H1 (cell line): ENCODE measurements around the gene BICD1. TPM values are rescaled to one million over a fixed set of nuclear protein-coding genes. Genes with fewer than 3 reads are reported as not detected.

Experiments
- CTCF ChIA-PET: fragments of 300-600 bp; sonication (Branson Sonifier 250); formaldehyde crosslinking; loops from one replicate; lab custom pipeline; 2021; ENCODE audit not compliant: partially characterized antibody; lab: Charles Lee
- POLR2A ChIA-PET: fragments of 300-600 bp; sonication (Branson Sonifier 250); formaldehyde crosslinking; loops from one replicate; lab custom pipeline; 2021; ENCODE audit warnings: inconsistent platforms; ENCODE audit not compliant: partially characterized antibody; lab: Charles Lee
- DNase-seq, 2 experiments: peaks; one replicate each; pipeline versions ENCODE4 v3.0.0 to v3.0.0-alpha.2; 2010 to 2022; ENCODE audit warnings: low spot score in 2 of 2, low read depth in 1 of 2, mixed read lengths in 1 of 2
- FAIRE-seq: peaks from 2 replicates; lab custom pipeline; 2011; peaks lifted over from hg19 to GRCh38; lab: Jason Lieb, UNC
- H2AFZ ChIP-seq: 2 replicates; pipeline ENCODE4 v1.8.1; 2012; ENCODE audit warnings: low read length, inconsistent platforms
- H2AK5ac ChIP-seq: 2 replicates; pipeline ENCODE4 v1.6.1; 2013; ENCODE audit warnings: low read depth, low read length
- H2BK120ac ChIP-seq: replicated peaks from 2 replicates; pipeline ENCODE3; 2013; ENCODE audit warnings: low read depth, low read length, inconsistent platforms
- H2BK12ac ChIP-seq: 2 replicates; pipeline ENCODE4 v1.6.1; 2013; ENCODE audit warnings: low read depth, low read length
- H2BK15ac ChIP-seq: 2 replicates; pipeline ENCODE4 v1.6.1; 2013; ENCODE audit warnings: low read length
- H2BK20ac ChIP-seq: 2 replicates; pipeline ENCODE4 v1.6.1; 2013; ENCODE audit warnings: low read length
- H2BK5ac ChIP-seq: 2 replicates; pipeline ENCODE4 v1.6.1; 2013; ENCODE audit warnings: low read depth, low read length
- H3K14ac ChIP-seq: 2 replicates; pipeline ENCODE4 v1.6.1; 2013; ENCODE audit warnings: inconsistent platforms; ENCODE audit not compliant: insufficient read length
- H3K18ac ChIP-seq: 2 replicates; pipeline ENCODE4 v1.6.1; 2013; ENCODE audit warnings: low read length; ENCODE audit errors: extremely low read depth
- H3K23ac ChIP-seq: 2 replicates; pipeline ENCODE4 v1.6.1; 2013; ENCODE audit warnings: inconsistent platforms; ENCODE audit not compliant: insufficient read length
- H3K23me2 ChIP-seq: 2 replicates; pipeline ENCODE4 v1.6.1; 2013; ENCODE audit warnings: low read depth, low read length
- H3K27ac ChIP-seq: 2 replicates; pipeline ENCODE4 v1.6.1; 2011; ENCODE audit warnings: low read depth, low read length, inconsistent platforms
- H3K27me3 ChIP-seq, 4 experiments: replicated peaks in 1 of 4; 1 replicate in 1 of 4; 2 replicates in 3 of 4; pipeline versions ENCODE4 v1.6.1 to v1.8.1; 2011 to 2013; ENCODE audit warnings: low read length in 3 of 4, mild to moderate bottlenecking in 3 of 4, inconsistent platforms in 2 of 4, mixed read lengths in 2 of 4, moderate library complexity in 1 of 4; ENCODE audit not compliant: control insufficient read depth in 3 of 4, insufficient read depth in 3 of 4; ENCODE audit errors: extremely low read depth in 1 of 4
- H3K36me3 ChIP-seq, 4 experiments: 2 replicates each; pipeline versions ENCODE4 v1.6.1 to v1.8.1; 2011 to 2013; ENCODE audit warnings: mild to moderate bottlenecking in 4 of 4, low read length in 3 of 4, moderate library complexity in 2 of 4, control low read depth in 1 of 4, inconsistent platforms in 1 of 4; ENCODE audit not compliant: insufficient read depth in 4 of 4, control insufficient read depth in 2 of 4
- H3K4ac ChIP-seq: replicated peaks from 2 replicates; pipeline ENCODE3; 2013; ENCODE audit warnings: low read length, low read depth, mixed read lengths, inconsistent platforms; ENCODE audit not compliant: insufficient read length
- H3K4me1 ChIP-seq, 4 experiments: replicated peaks in 1 of 4; 1 replicate in 1 of 4; 2 replicates in 3 of 4; pipeline versions ENCODE4 v1.6.1 to v1.8.1; 2011 to 2013; ENCODE audit warnings: low read length in 3 of 4, inconsistent platforms in 2 of 4, mixed read lengths in 1 of 4; ENCODE audit not compliant: insufficient read depth in 4 of 4, control insufficient read depth in 3 of 4
- H3K4me2 ChIP-seq, 2 experiments: 2 replicates each; pipeline versions ENCODE4 v1.6.1 to v1.8.1; 2011 to 2013; ENCODE audit warnings: low read depth in 2 of 2, low read length in 2 of 2, control low read depth in 1 of 2, inconsistent platforms in 1 of 2, mild to moderate bottlenecking in 1 of 2; ENCODE audit not compliant: insufficient read depth in 1 of 2
- H3K4me3 ChIP-seq, 4 experiments: fragments of 200-600, 300-600 bp in 1 of 4; sonication (generic), shearing (Covaris generic), sonication (Bioruptor Twin) in 1 of 4; 2 replicates each; pipeline versions ENCODE4 v1.5.1 to v1.8.1; 2011 to 2016; ENCODE audit warnings: low read length in 4 of 4, low read depth in 3 of 4, control low read depth in 2 of 4, inconsistent platforms in 2 of 4, mild to moderate bottlenecking in 2 of 4, mixed read lengths in 1 of 4, moderate library complexity in 1 of 4; ENCODE audit not compliant: insufficient read depth in 2 of 4; ENCODE audit errors: extremely low read depth in 1 of 4
- H3K56ac ChIP-seq: replicated peaks from 2 replicates; pipeline ENCODE3; 2013; ENCODE audit warnings: low read depth, mild to moderate bottlenecking, mixed read lengths, low read length, inconsistent platforms; ENCODE audit not compliant: insufficient read length
- H3K79me1 ChIP-seq: 2 replicates; pipeline ENCODE4 v1.6.1; 2013; ENCODE audit warnings: low read depth, low read length, control low read depth
- H3K79me2 ChIP-seq, 2 experiments: 2 replicates each; pipeline versions ENCODE4 v1.6.1 to v1.8.1; 2012 to 2013; ENCODE audit warnings: low read length in 2 of 2, mild to moderate bottlenecking in 2 of 2, inconsistent platforms in 1 of 2; ENCODE audit not compliant: insufficient read depth in 2 of 2, control insufficient read depth in 1 of 2
- H3K9ac ChIP-seq, 4 experiments: replicated peaks in 1 of 4; 1 replicate in 1 of 4; 2 replicates in 3 of 4; pipeline versions ENCODE4 v1.6.1 to v1.8.1; 2011 to 2013; ENCODE audit warnings: low read depth in 3 of 4, low read length in 3 of 4, control low read depth in 2 of 4, mild to moderate bottlenecking in 2 of 4, moderate library complexity in 2 of 4, inconsistent platforms in 1 of 4; ENCODE audit errors: extremely low read depth in 1 of 4
- H3K9me3 ChIP-seq, 2 experiments: 2 replicates each; pipeline versions ENCODE4 v1.6.1 to v1.8.1; 2012 to 2013; ENCODE audit warnings: mild to moderate bottlenecking in 2 of 2, moderate library complexity in 2 of 2, control low read depth in 1 of 2, inconsistent platforms in 1 of 2, low read depth in 1 of 2, low read length in 1 of 2, mixed read lengths in 1 of 2; ENCODE audit not compliant: insufficient read depth in 2 of 2
- H4K20me1 ChIP-seq, 2 experiments: replicated peaks in 1 of 2; 2 replicates each; pipeline versions ENCODE3 to v1.8.1; 2011 to 2013; ENCODE audit warnings: inconsistent platforms in 2 of 2, low read length in 2 of 2, mild to moderate bottlenecking in 1 of 2; ENCODE audit not compliant: insufficient read depth in 2 of 2, control insufficient read depth in 1 of 2
- H4K5ac ChIP-seq: 2 replicates; pipeline ENCODE4 v1.6.1; 2013; ENCODE audit warnings: low read length, low read depth, mixed read lengths, inconsistent platforms; ENCODE audit not compliant: insufficient read length
- H4K8ac ChIP-seq: 2 replicates; pipeline ENCODE4 v1.8.0; 2013; ENCODE audit warnings: mild to moderate bottlenecking, moderate library complexity, low read length, inconsistent platforms; ENCODE audit not compliant: insufficient read depth; ENCODE audit errors: extremely low read depth
- H4K91ac ChIP-seq: replicated peaks from 2 replicates; pipeline ENCODE3; 2013; ENCODE audit warnings: low read length, mixed read lengths, inconsistent platforms; ENCODE audit not compliant: insufficient read length
- FOSL1 ChIP-seq: IDR thresholded peaks from 2 replicates; pipeline ENCODE4 v1.6.1; 2011; ENCODE audit warnings: mild to moderate bottlenecking, low read depth, low read length, moderate library complexity; ENCODE audit not compliant: insufficient read depth
- NRF1 ChIP-seq: IDR thresholded peaks from 2 replicates; pipeline ENCODE4 v1.6.1; 2011; ENCODE audit warnings: mild to moderate bottlenecking, low read depth, low read length, improper control_type of control experiment
- POLR2A ChIP-seq, 2 experiments: IDR thresholded peaks; 1 replicate in 1 of 2; 2 replicates in 1 of 2; pipeline ENCODE4 v1.6.1; 2011; ENCODE audit warnings: low read depth in 2 of 2, low read length in 2 of 2, mild to moderate bottlenecking in 2 of 2; ENCODE audit errors: control extremely low read depth in 1 of 2
- POLR2AphosphoS5 ChIP-seq: IDR thresholded peaks from 2 replicates; pipeline ENCODE4 v1.6.1; 2011; ENCODE audit warnings: low read depth, low read length
- TEAD4 ChIP-seq: IDR thresholded peaks from 2 replicates; pipeline ENCODE4 v1.6.1; 2012; ENCODE audit warnings: low read depth, low read length, inconsistent platforms, mixed read lengths
- ZNF274 ChIP-seq: IDR thresholded peaks from 2 replicates; pipeline ENCODE4 v1.7.0; 2012; ENCODE audit warnings: low read length, borderline replicate concordance; ENCODE audit errors: extremely low read depth
- WGBS, 2 experiments: shearing (Covaris generic) in 1 of 2; methylation state at CpG; one replicate each; pipeline versions ENCODE4 v1.1.6 to v1.1.7; 2013 to 2015; ENCODE audit warnings: low lambda C conversion rate in 2 of 2, mixed read lengths in 2 of 2, inconsistent platforms in 1 of 2, low coverage in 1 of 2, missing lambda C conversion rate in 1 of 2; ENCODE audit not compliant: insufficient replicate concordance in 2 of 2, insufficient coverage in 1 of 2, insufficient read length in 1 of 2; ENCODE audit errors: extremely low coverage in 1 of 2, missing lambda C conversion rate in 1 of 2; 5-methylcytosine and 5-hydroxymethylcytosine counted together
- polyA plus RNA-seq, 7 experiments: library from polyadenylated mRNA; depleted of rRNA in 3 of 7; stranded (reverse) in 5 of 7; unstranded in 2 of 7; fragments of >200 nt in 5 of 7; fragments of 200-250 nt in 2 of 7; gene quantifications; 1 replicate in 5 of 7; 2 replicates in 1 of 7; 4 replicates in 1 of 7; pipeline versions ENCODE4 v1.2.1 to v1.2.3, GENCODE V29; 2011 to 2013; ENCODE audit warnings: missing spikeins in 2 of 7, mixed read lengths in 2 of 7
- total RNA-seq: library from RNA; stranded (reverse); fragmentation: NEBNext Ultra II Directional; extraction: Animal tissue kit (Norgen Biotek cat#: 25700); gene quantifications from 2 replicates; pipeline ENCODE4 v1.2.1, GENCODE V29; 2021
- TF ChIP-seq, protein P1 (sequence below), 3 experiments: IDR thresholded peaks; 1 replicate in 2 of 3; 2 replicates in 1 of 3; pipeline versions ENCODE4 v1.5.1 to v1.6.1; 2011; ENCODE audit warnings: low read length in 3 of 3, mild to moderate bottlenecking in 3 of 3, inconsistent platforms in 2 of 3, low read depth in 1 of 3, moderate library complexity in 1 of 3; ENCODE audit not compliant: insufficient read depth in 1 of 3; ENCODE audit errors: control extremely low read depth in 1 of 3
- TF ChIP-seq, protein P2 (sequence below): IDR thresholded peaks from 2 replicates; pipeline ENCODE4 v1.6.1; 2011; ENCODE audit warnings: low read depth, mild to moderate bottlenecking, low read length; ENCODE audit not compliant: insufficient read depth

The BICD1 gene
- total and polyA plus RNA-seq, 2 of the 8 experiments (the other 6 are each of a cell fraction or from before 2014, with no cell fraction given): 34.1 to 58.4 TPM

DNA sequence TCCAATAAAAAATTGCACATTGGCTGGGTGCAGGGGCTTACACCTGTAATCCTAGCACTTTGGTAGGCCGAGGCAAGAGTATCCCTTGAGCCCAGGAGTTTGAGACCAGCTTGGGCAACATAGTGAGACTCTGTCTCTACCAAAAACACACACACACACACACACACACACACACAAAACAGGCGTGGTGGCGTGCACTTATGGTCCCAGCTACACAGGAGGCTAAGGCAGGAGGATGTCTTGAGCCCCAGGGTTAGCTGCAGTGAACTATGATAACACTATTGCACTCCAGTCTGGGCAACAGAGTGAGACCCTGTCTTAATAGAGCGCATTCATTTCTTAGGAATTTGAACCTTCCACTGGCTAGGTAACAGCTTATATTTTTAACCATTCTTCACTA, 42.9 kb upstream of the BICD1 start:
- H3K79me2 ChIP-seq: no peaks in the 10 kb centered on the region
- no peak for DNase-seq
- no peak overlapping the region for H2BK120ac ChIP-seq
- TF ChIP-seq POLR2AphosphoS5: no peak
- no peak for TF ChIP-seq FOSL1
- no peak for TF ChIP-seq TEAD4
- TF ChIP-seq, protein P1, sequence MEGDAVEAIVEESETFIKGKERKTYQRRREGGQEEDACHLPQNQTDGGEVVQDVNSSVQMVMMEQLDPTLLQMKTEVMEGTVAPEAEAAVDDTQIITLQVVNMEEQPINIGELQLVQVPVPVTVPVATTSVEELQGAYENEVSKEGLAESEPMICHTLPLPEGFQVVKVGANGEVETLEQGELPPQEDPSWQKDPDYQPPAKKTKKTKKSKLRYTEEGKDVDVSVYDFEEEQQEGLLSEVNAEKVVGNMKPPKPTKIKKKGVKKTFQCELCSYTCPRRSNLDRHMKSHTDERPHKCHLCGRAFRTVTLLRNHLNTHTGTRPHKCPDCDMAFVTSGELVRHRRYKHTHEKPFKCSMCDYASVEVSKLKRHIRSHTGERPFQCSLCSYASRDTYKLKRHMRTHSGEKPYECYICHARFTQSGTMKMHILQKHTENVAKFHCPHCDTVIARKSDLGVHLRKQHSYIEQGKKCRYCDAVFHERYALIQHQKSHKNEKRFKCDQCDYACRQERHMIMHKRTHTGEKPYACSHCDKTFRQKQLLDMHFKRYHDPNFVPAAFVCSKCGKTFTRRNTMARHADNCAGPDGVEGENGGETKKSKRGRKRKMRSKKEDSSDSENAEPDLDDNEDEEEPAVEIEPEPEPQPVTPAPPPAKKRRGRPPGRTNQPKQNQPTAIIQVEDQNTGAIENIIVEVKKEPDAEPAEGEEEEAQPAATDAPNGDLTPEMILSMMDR (IDR thresholded peaks at IDR 0.05; ENCODE audit: control extremely low read depth in 1 of 3, insufficient read depth in 1 of 3, low read depth in 1 of 3, low read length in 3 of 3): no peak
- TF ChIP-seq, protein P2, sequence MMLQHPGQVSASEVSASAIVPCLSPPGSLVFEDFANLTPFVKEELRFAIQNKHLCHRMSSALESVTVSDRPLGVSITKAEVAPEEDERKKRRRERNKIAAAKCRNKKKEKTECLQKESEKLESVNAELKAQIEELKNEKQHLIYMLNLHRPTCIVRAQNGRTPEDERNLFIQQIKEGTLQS: no peak
- no peak for TF ChIP-seq NRF1
- TF ChIP-seq POLR2A (IDR thresholded peaks at IDR 0.05; ENCODE audit: control extremely low read depth in 1 of 2, low read depth in 2 of 2, low read length in 2 of 2): no peak
- TF ChIP-seq ZNF274: no peak
- no peak overlapping the region; a peak in 1 of 7 replicates for H3K9ac ChIP-seq
- no peak overlapping the region for H4K8ac ChIP-seq
- 0 out of 2 replicates have a peak overlapping the region, but pooled peaks have one; percentile 70 for H2AK5ac ChIP-seq
- H2AFZ ChIP-seq: no peak overlapping the region
- no peak overlapping the region for H3K4me3 ChIP-seq
- peak overlapping the region; percentile 81; the same call in 1 of the 2 replicates for H2BK15ac ChIP-seq
- H3K36me3 ChIP-seq: no peaks in the 10 kb centered on the region
- H4K20me1 ChIP-seq: no peaks in the 10 kb centered on the region
- H3K27ac ChIP-seq: no peak overlapping the region
- H3K79me1 ChIP-seq: no peaks in the 10 kb centered on the region
- no peak overlapping the region for H2BK5ac ChIP-seq
- H4K5ac ChIP-seq: no peak overlapping the region
- H2BK12ac ChIP-seq: peak overlapping the region; percentile 84; the same call in 1 of the 2 replicates
- no peak overlapping the region for H3K4ac ChIP-seq
- H4K91ac ChIP-seq: peak overlapping the region; percentile 54
- CTCF ChIA-PET: interaction anchor here (0.6 to 2.4 kb wide), 5 partner anchors 12 to 240 kb away, joined by 3 to 7 read pairs (median 3); partner anchors contain the start of gene BICD1
- POLR2A ChIA-PET: interaction anchor here (1.3 kb wide), 1 partner anchor 61 kb away, joined by 3 read pairs; no protein-coding TSS in a partner anchor
- H3K4me1 ChIP-seq: no peaks in the 10 kb centered on the region; a peak in 1 of 7 replicates
- no peaks in the 10 kb centered on the region for H3K23me2 ChIP-seq
- no peaks in the 10 kb centered on the region for H3K9me3 ChIP-seq
- no peak overlapping the region for H3K23ac ChIP-seq
- no peak overlapping the region for H3K18ac ChIP-seq
- no peak overlapping the region; the same call in 1 of the 2 replicates for H2BK20ac ChIP-seq
- no peak overlapping the region for H3K14ac ChIP-seq
- 0 out of 7 replicates have a peak, but pooled peaks cover 0 to 2% (median 0%) of the 10 kb centered on the region in 4 experiments for H3K27me3 ChIP-seq
- H3K56ac ChIP-seq: no peak overlapping the region
- no peak for FAIRE-seq
- 84% methylated on average over 4 of the region's 4 CpGs; no CpG with 5 or more reads in 1 of the 2 experiments for WGBS, 2 experiments
- H3K4me2 ChIP-seq: no peak overlapping the region
